Endothelial cell of umbilical vein (primary cell): Measurements from ENCODE around the gene BNIPL. TPM values are rescaled to one million over a fixed set of nuclear protein-coding genes. Genes with fewer than 3 reads are reported as not detected.

ENCODE experiments used
- BruUV-seq: library from RNA; stranded (reverse); fragments of 400-500 nt; replicated peaks from 2 replicates; lab custom pipeline; 2021; lab: Mats Ljungman, UMichigan
- CTCF ChIA-PET: fragments of 300-600, 350-600 bp; sonication (Branson Sonifier 250); formaldehyde crosslinking; loops from one replicate; lab custom pipeline; 2021; ENCODE audit warnings: antibody characterized with exemption, inconsistent platforms; lab: Charles Lee
- POLR2A ChIA-PET: fragments of 300-600, 350-600 bp; sonication (Branson Sonifier 250); formaldehyde crosslinking; loops from one replicate; lab custom pipeline; 2021; ENCODE audit warnings: antibody characterized with exemption, inconsistent platforms; lab: Charles Lee
- DNase-seq: peaks from one replicate; pipeline ENCODE4 v3.0.0-alpha.2; 2011; ENCODE audit warnings: low read depth, low spot score
- FAIRE-seq: peaks from 2 replicates; lab custom pipeline; 2011; peaks lifted over from hg19 to GRCh38; lab: Jason Lieb, UNC
- H2AFZ ChIP-seq: 2 replicates; pipeline ENCODE4 v1.6.0; 2012; ENCODE audit warnings: low read depth, low read length, control low read depth, inconsistent platforms
- H3K27ac ChIP-seq: 2 replicates; pipeline ENCODE4 v1.5.1; 2011; ENCODE audit warnings: low read depth, mild to moderate bottlenecking, control low read depth, low read length, moderate library complexity; ENCODE audit not compliant: insufficient read depth
- H3K27me3 ChIP-seq, 2 experiments: 2 replicates each; pipeline versions ENCODE4 v1.6.0 to v1.6.1; 2011; ENCODE audit warnings: low read length in 2 of 2, mixed read lengths in 1 of 2; ENCODE audit not compliant: control insufficient read depth in 2 of 2, insufficient read depth in 2 of 2
- H3K36me3 ChIP-seq, 2 experiments: 2 replicates in 1 of 2; 3 replicates in 1 of 2; pipeline ENCODE4 v1.5.1; 2011; ENCODE audit warnings: low read length in 2 of 2, mild to moderate bottlenecking in 1 of 2, moderate library complexity in 1 of 2; ENCODE audit not compliant: control insufficient read depth in 2 of 2, insufficient read depth in 2 of 2; ENCODE audit errors: extremely low read depth in 1 of 2
- H3K4me1 ChIP-seq: 3 replicates; pipeline ENCODE4 v1.5.1; 2011; ENCODE audit warnings: mild to moderate bottlenecking, low read length; ENCODE audit not compliant: control insufficient read depth, insufficient read depth; ENCODE audit errors: extremely low read depth
- H3K4me2 ChIP-seq: 2 replicates; pipeline ENCODE4 v1.6.1; 2011; ENCODE audit warnings: low read length, control low read depth, mixed read lengths; ENCODE audit not compliant: insufficient read depth
- H3K4me3 ChIP-seq, 3 experiments: fragments of 200-600 bp in 1 of 3; sonication (generic), shearing (Covaris generic) in 1 of 3; replicated peaks in 1 of 3; 2 replicates each; pipeline ENCODE4 v1.5.1; 2011 to 2016; ENCODE audit warnings: control low read depth in 3 of 3, low read length in 3 of 3, mild to moderate bottlenecking in 2 of 3, inconsistent platforms in 1 of 3, low read depth in 1 of 3, moderate library complexity in 1 of 3; ENCODE audit not compliant: insufficient read depth in 1 of 3
- H3K79me2 ChIP-seq: 2 replicates; pipeline ENCODE4 v1.6.0; 2012; ENCODE audit warnings: low read length, inconsistent platforms; ENCODE audit not compliant: control insufficient read depth, insufficient read depth
- H3K9ac ChIP-seq: replicated peaks from 2 replicates; pipeline ENCODE3; 2011; ENCODE audit warnings: low read length, control low read depth; ENCODE audit not compliant: insufficient read depth; ENCODE audit errors: extremely low read depth
- H3K9me1 ChIP-seq: replicated peaks from 3 replicates; pipeline ENCODE4 v1.6.0; 2011; ENCODE audit warnings: mild to moderate bottlenecking, low read length; ENCODE audit not compliant: control insufficient read depth, insufficient read depth; ENCODE audit errors: extremely low read depth
- H3K9me3 ChIP-seq: replicated peaks from 2 replicates; pipeline ENCODE4 v1.5.1; 2012; ENCODE audit warnings: low read length, inconsistent platforms; ENCODE audit not compliant: control insufficient read depth, insufficient read depth
- H4K20me1 ChIP-seq: replicated peaks from 2 replicates; pipeline ENCODE3; 2011; ENCODE audit warnings: mild to moderate bottlenecking, low read length; ENCODE audit not compliant: control insufficient read depth, insufficient read depth; ENCODE audit errors: extremely low read depth
- EZH2 ChIP-seq: IDR thresholded peaks from 2 replicates; pipeline ENCODE4 v1.6.1; 2012; ENCODE audit warnings: borderline replicate concordance, low read depth, mild to moderate bottlenecking, moderate library complexity, low read length, inconsistent platforms; ENCODE audit not compliant: severe bottlenecking
- FOS ChIP-seq: IDR thresholded peaks from 2 replicates; pipeline ENCODE4 v1.6.1; 2011; ENCODE audit warnings: mild to moderate bottlenecking, low read length, moderate library complexity, borderline replicate concordance; ENCODE audit not compliant: insufficient read depth
- GATA2 ChIP-seq: IDR thresholded peaks from 2 replicates; pipeline ENCODE4 v1.7.0; 2011; ENCODE audit warnings: low read depth, mild to moderate bottlenecking, moderate library complexity, mixed read lengths, low read length; ENCODE audit not compliant: insufficient read length, insufficient read depth
- JUN ChIP-seq: IDR thresholded peaks from 2 replicates; pipeline ENCODE4 v1.6.1; 2011; ENCODE audit warnings: borderline replicate concordance, low read depth; ENCODE audit not compliant: insufficient read length, insufficient read depth
- MYC ChIP-seq: IDR thresholded peaks from one replicate; pipeline ENCODE4 v1.6.1; 2011; ENCODE audit warnings: mild to moderate bottlenecking, low read depth, low read length
- POLR2A ChIP-seq: IDR thresholded peaks from 2 replicates; pipeline ENCODE4 v1.6.1; 2012; ENCODE audit warnings: low read depth, mild to moderate bottlenecking, control low read depth, low read length
- POLR2AphosphoS5 ChIP-seq: IDR thresholded peaks from 2 replicates; pipeline ENCODE4 v1.6.1; 2012; ENCODE audit warnings: low read depth, mild to moderate bottlenecking, control low read depth, low read length, moderate library complexity; ENCODE audit not compliant: insufficient read depth
- dilution Hi-C: fragments of 300-500 bp; cut with MboI; formaldehyde crosslinking; loops from one replicate; pipeline ENCODE4 v1.15.0; 2019; ENCODE audit warnings: low sequenced_read_pairs; ENCODE audit not compliant: extremely low pct_ligation_motif_present
- intact Hi-C: fragments of 100-400 bp; cut with micrococcal nuclease; formaldehyde crosslinking; loops from one replicate; pipeline ENCODE4 v1.10.0; 2022
- polyA plus RNA-seq, 4 experiments: library from polyadenylated mRNA; depleted of rRNA in 3 of 4; stranded (reverse) in 3 of 4; unstranded in 1 of 4; fragments of >200 nt; gene quantifications; 2 replicates each; pipeline versions ENCODE4 v1.2.1 to v1.2.3, GENCODE V29; 2011 to 2012; ENCODE audit warnings: missing spikeins in 1 of 4
- total RNA-seq: library from RNA; stranded (reverse); gene quantifications from 2 replicates; pipeline ENCODE4 v1.2.3, GENCODE V29; 2021
- TF ChIP-seq, protein P1 (sequence below), 2 donors: IDR thresholded peaks; 1 replicate in 1 of 2; 2 replicates in 1 of 2; pipeline ENCODE4 v1.5.1; 2011; ENCODE audit warnings: low read length in 2 of 2, mild to moderate bottlenecking in 2 of 2, moderate library complexity in 2 of 2, control low read depth in 1 of 2, inconsistent platforms in 1 of 2, low read depth in 1 of 2; ENCODE audit not compliant: insufficient read depth in 1 of 2; ENCODE audit errors: extremely low read depth in 1 of 2
- TF ChIP-seq, protein P2 (sequence below): IDR thresholded peaks from 2 replicates; pipeline ENCODE4 v1.6.1; 2011; ENCODE audit not compliant: insufficient read depth, insufficient read length

Gene BNIPL
- total and polyA plus RNA-seq, 2 donors (not counting 3 experiments of a cell fraction or from before 2014, with no cell fraction given): 0.26 to 0.42 TPM

DNA sequence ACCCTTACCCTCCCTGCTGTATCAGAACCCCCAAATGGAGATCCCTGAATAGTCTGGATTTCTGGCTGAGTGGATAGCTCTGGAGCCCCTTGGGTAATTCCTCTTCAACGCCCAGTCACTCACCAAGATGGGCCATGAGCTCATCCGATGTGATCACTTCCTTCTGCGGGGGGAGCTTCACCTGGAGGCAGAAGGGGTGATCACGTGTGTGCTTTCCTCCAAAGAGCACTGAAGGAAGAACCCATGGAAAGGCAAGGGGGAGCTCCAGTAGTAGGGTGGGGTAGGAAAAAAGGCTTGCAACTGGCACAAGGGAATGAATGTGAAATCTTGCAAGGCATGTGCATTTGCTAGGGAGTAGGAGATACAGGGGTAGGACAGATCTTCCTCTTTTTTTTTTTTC is 34.8 kb upstream of the BNIPL start:
- FAIRE-seq (no peak), DNase-seq (no peak)
- Histone ChIP-seq H3K9me3 (no peaks in the 10 kb centered on the region), H3K9me1 (no peaks in the 10 kb centered on the region), H2AFZ (no peak overlapping the region), H3K27me3 (no peaks in the 10 kb centered on the region), H3K27ac (no peak overlapping the region), H4K20me1 (no peaks in the 10 kb centered on the region), H3K9ac (no peak overlapping the region), H3K4me3 (no peak overlapping the region), H3K79me2 (no peaks in the 10 kb centered on the region), H3K4me1 (peaks cover 22% of the 10 kb centered on the region), H3K4me2 (no peak overlapping the region), H3K36me3 (peaks cover 0 to 11% of the 10 kb centered on the region in 2 experiments)
- TF ChIP-seq GATA2: no peak
- no peak for TF ChIP-seq POLR2A
- no peak for TF ChIP-seq POLR2AphosphoS5
- TF ChIP-seq JUN: no peak
- no peak for TF ChIP-seq MYC
- TF ChIP-seq, protein P1, sequence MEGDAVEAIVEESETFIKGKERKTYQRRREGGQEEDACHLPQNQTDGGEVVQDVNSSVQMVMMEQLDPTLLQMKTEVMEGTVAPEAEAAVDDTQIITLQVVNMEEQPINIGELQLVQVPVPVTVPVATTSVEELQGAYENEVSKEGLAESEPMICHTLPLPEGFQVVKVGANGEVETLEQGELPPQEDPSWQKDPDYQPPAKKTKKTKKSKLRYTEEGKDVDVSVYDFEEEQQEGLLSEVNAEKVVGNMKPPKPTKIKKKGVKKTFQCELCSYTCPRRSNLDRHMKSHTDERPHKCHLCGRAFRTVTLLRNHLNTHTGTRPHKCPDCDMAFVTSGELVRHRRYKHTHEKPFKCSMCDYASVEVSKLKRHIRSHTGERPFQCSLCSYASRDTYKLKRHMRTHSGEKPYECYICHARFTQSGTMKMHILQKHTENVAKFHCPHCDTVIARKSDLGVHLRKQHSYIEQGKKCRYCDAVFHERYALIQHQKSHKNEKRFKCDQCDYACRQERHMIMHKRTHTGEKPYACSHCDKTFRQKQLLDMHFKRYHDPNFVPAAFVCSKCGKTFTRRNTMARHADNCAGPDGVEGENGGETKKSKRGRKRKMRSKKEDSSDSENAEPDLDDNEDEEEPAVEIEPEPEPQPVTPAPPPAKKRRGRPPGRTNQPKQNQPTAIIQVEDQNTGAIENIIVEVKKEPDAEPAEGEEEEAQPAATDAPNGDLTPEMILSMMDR (IDR thresholded peaks at IDR 0.05; ENCODE audit: extremely low read depth in 1 of 2, insufficient read depth in 1 of 2, low read depth in 1 of 2, low read length in 2 of 2): no peak
- TF ChIP-seq FOS: no peak
- TF ChIP-seq, protein P2, sequence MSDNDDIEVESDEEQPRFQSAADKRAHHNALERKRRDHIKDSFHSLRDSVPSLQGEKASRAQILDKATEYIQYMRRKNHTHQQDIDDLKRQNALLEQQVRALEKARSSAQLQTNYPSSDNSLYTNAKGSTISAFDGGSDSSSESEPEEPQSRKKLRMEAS: no peak
- no peak for TF ChIP-seq EZH2
- dilution Hi-C loops (no loop called here), intact Hi-C loops (no loop called here)
- POLR2A ChIA-PET: interaction anchor here (0.5 kb wide), 1 partner anchor 725 kb away, joined by 5 read pairs; no protein-coding TSS in a partner anchor
- CTCF ChIA-PET: interaction anchor here (1.2 to 12.3 kb wide), 2 partner anchors 10 to 20 kb away, joined by 4 to 278 read pairs; partner anchors contain the start of genes ANXA9 and CERS2
- BruUV-seq: no TSS peak
